NT2/D1 (cell line): ENCODE results near the gene PSMG2.

ENCODE experiments used
- DNase-seq: peaks from one replicate; pipeline ENCODE4 v3.0.0-alpha.2; 2011; ENCODE audit warnings: low read depth, low spot score
- H3K27me3 ChIP-seq: 2 replicates; pipeline ENCODE4 v1.6.0; 2011; ENCODE audit warnings: mild to moderate bottlenecking; ENCODE audit not compliant: insufficient read length, insufficient read depth
- H3K36me3 ChIP-seq: 2 replicates; pipeline ENCODE4 v1.6.1; 2011; ENCODE audit warnings: mild to moderate bottlenecking, low read length, mixed read lengths; ENCODE audit not compliant: insufficient read depth, insufficient read length
- H3K4me1 ChIP-seq: 2 replicates; pipeline ENCODE4 v1.5.1; 2011; ENCODE audit not compliant: insufficient read depth, insufficient read length
- H3K4me3 ChIP-seq: 2 replicates; pipeline ENCODE4 v1.5.1; 2011; ENCODE audit warnings: low read depth; ENCODE audit not compliant: insufficient read length
- H3K9ac ChIP-seq: 2 replicates; pipeline ENCODE4 v1.6.0; 2011; ENCODE audit warnings: low read depth; ENCODE audit not compliant: insufficient read length
- H3K9me3 ChIP-seq: 2 replicates; pipeline ENCODE4 v1.5.1; 2011; ENCODE audit warnings: mild to moderate bottlenecking, low read length; ENCODE audit not compliant: insufficient read depth
- SUZ12 ChIP-seq: IDR thresholded peaks from 2 replicates; pipeline ENCODE4 v1.6.1; 2011; ENCODE audit not compliant: insufficient read length, insufficient read depth; ENCODE audit errors: extremely low read depth
- YY1 ChIP-seq: IDR thresholded peaks from 2 replicates; pipeline ENCODE4 v1.6.1; 2011; ENCODE audit not compliant: insufficient read length, insufficient read depth
- ZNF274 ChIP-seq: IDR thresholded peaks from 2 replicates; pipeline ENCODE4 v1.6.1; 2011; ENCODE audit warnings: mild to moderate bottlenecking, low read depth, low read length

PSMG2 gene

DNA sequence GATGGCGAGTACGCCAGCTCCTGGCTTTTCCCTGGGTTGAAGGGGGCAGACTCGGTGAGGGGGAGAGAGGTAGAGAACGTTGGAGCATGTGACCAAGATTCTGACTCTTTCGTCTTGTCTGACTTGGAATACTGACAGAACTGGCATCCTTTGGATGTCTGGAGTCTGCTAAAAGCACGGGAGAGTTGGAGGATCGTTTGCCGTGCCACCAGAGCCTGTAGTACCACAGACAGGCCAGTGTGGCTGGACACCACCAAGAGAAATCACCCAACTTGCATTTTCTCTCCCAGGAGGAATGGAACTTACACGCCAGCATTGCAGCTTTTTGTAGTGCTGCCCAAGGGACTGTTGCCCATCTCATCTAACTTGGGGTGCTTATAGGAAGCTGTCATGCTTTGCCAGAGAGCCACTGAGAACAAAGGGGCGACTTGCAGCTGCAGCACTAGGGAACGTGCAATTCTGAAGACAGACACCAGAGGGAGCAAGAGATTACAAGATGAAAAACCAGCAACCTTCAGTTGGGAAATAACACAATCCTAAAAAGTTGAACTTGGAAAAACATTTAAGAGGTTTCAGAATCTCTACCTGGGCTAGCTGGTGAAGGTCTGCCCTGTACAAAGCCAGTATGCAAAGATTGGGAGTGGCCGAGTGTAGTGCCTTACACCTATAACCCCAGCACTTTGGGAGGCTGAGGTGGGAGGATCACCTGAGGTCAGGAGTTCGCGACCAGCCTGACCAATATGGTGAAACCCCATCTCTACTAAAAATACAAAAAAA is 24.1 kb downstream of the PSMG2 start:
- peaks cover 40% of the 10 kb centered on the region for H3K36me3 ChIP-seq
- no peaks in the 10 kb centered on the region for H3K4me1 ChIP-seq
- H3K4me3 ChIP-seq, result no peak overlapping the region
- H3K9me3 ChIP-seq, result peaks cover 26% of the 10 kb centered on the region
- no peak overlapping the region for H3K9ac ChIP-seq
- peak; percentile 65 for DNase-seq
- TF ChIP-seq YY1, result no peak
- no peak for TF ChIP-seq ZNF274
- TF ChIP-seq SUZ12, result no peak
- H3K27me3 ChIP-seq, result no peaks in the 10 kb centered on the region

DNA sequence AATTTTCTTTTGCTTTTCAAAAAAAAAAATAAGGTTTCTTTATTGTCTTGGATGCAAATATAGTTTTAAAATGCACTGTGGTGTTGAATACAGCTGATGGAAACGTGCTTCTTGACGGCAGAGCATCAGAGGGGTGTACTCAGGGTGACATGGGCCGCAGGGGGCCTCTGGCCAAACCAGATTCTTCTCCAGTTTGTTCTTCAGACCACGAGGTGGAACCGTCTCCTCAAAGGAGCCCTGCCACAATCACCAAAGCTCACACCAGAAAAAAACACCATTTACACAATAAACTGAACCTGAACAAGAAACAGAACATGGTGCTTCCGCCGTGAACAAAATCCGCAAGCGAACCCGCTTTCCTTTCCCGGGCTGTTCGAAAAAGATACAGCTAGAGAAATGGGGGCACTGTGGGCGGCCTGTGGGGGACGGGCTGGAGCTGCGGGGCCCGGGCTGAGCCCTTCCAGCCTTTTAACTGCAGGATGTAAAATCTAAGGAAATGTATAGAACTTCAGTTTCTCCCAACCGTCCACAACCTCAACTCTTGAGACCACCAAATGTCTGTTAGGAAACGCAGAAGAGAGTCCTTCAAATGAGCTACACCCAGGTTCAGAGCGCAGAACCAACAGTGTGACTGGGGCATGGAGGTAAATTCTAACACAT is 34.5 kb downstream of the PSMG2 start:
- DNase-seq, result no peak
- Histone ChIP-seq H3K27me3 (no peaks in the 10 kb centered on the region), H3K36me3 (no peaks in the 10 kb centered on the region), H3K4me1 (no peaks in the 10 kb centered on the region), H3K4me3 (no peak overlapping the region), H3K9me3 (no peaks in the 10 kb centered on the region), H3K9ac (no peak overlapping the region)
- TF ChIP-seq YY1, result no peak

DNA sequence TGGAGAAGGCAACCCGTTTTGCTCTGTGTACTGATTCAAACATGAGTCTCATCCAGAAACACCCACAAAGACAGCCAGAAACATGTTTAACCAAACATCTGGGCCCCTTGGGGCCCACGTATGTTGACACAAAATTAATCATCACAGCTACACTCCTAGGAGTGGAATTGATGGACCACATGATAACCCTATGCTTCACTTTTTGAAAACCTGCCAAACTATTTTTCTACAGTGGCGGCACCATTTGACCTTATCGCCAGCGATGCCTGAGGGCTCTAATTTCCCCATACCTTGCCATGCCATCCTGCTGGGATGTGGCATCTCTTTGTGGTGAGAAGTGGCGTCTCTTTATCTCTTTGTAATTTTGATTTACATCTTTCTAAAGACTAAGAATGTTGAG is 38.5 kb downstream of the PSMG2 start:
- Histone ChIP-seq H3K4me1 (no peaks in the 10 kb centered on the region), H3K36me3 (no peaks in the 10 kb centered on the region), H3K9me3 (no peaks in the 10 kb centered on the region), H3K27me3 (no peaks in the 10 kb centered on the region), H3K4me3 (no peak overlapping the region), H3K9ac (no peak overlapping the region)
- TF ChIP-seq ZNF274 (no peak), YY1 (no peak), SUZ12 (no peak)
- no peak for DNase-seq

DNA sequence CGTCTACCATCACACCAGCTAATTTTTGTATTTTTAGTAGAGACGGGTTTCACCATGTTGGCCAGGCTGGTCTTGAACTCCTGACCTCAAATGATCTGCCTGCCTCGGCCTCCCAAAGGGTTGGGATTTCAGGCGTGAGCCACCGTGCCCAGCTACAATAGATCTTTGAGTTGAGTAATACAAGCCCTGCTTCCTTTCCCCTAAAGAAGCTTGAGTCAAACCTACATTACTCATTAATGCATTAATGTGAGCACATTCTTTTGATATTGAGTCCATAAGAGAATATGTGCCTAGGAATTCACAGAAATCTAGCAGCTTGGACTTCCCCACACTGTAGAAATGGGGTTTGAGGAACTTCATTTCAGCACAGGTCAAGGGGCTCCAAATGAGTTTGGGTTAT is 39.6 kb downstream of the PSMG2 start:
- no peak for TF ChIP-seq YY1
- TF ChIP-seq SUZ12, result no peak
- TF ChIP-seq ZNF274, result no peak
- DNase-seq, result no peak
- no peaks in the 10 kb centered on the region for H3K9me3 ChIP-seq
- H3K9ac ChIP-seq, result no peak overlapping the region
- H3K27me3 ChIP-seq, result no peaks in the 10 kb centered on the region
- no peaks in the 10 kb centered on the region for H3K4me1 ChIP-seq
- H3K4me3 ChIP-seq, result no peak overlapping the region
- H3K36me3 ChIP-seq, result no peaks in the 10 kb centered on the region

DNA sequence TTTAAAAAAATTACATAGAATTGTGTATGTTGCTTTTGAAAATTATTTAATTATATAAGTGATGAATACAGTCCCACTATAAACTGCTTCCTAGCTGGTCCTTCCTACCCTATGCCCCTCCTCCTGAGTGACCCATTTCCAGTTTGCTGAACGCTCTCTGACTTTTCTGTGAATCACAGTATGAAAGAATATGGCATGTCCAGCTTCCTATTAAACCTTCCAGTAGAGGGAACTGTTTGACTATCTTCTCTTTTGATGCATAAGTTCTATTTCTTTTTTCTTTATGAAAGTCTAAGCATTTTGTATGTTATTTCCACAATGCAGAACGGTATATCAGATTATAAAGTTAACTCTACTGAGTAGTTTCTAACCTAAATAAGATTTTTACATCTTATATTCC is 41.3 kb downstream of the PSMG2 start:
- no peaks in the 10 kb centered on the region for H3K36me3 ChIP-seq
- H3K4me3 ChIP-seq, result no peak overlapping the region
- no peak for DNase-seq
- H3K4me1 ChIP-seq, result no peaks in the 10 kb centered on the region
- no peaks in the 10 kb centered on the region for H3K9me3 ChIP-seq
- no peak overlapping the region for H3K9ac ChIP-seq
- no peak for TF ChIP-seq YY1
- no peak for TF ChIP-seq ZNF274
- TF ChIP-seq SUZ12, result no peak
- no peaks in the 10 kb centered on the region for H3K27me3 ChIP-seq

DNA sequence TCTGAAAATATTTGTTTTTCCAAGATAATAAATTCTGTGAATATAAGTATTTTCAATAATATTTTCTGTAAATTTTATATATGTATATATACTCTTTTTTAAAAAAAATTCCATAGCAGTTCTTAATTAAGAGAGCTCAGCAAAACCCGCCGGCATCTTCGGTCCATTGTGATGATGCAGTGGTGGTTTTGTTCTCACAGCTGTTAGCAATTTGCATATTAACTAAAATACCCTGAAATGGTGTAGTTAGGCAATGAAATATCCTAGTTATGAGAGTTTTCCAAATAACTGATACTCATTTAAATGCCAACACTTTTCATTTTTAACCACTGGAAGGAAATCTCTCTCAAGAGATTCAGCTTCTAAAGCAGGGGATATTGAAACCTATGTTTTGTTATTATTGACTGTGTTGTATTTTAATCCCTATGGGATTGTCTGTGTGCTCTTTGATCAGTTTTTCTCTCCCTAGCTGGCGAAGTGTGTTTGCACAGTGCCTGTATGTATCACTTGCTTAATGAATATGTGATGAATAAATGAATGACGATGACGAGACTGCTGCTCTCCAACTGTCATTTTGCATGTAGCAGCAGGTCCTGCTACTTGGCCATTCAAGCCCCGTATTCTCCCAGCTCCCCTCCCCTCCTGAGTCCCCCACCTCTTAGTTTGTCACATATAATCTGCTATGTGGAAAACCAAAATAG is 42.4 kb downstream of the PSMG2 start:
- no peak for TF ChIP-seq SUZ12
- TF ChIP-seq YY1, result no peak
- TF ChIP-seq ZNF274, result no peak
- no peaks in the 10 kb centered on the region for H3K4me1 ChIP-seq
- DNase-seq, result no peak
- no peaks in the 10 kb centered on the region for H3K9me3 ChIP-seq
- no peaks in the 10 kb centered on the region for H3K27me3 ChIP-seq
- no peaks in the 10 kb centered on the region for H3K36me3 ChIP-seq
- no peak overlapping the region for H3K4me3 ChIP-seq
- H3K9ac ChIP-seq, result no peak overlapping the region

DNA sequence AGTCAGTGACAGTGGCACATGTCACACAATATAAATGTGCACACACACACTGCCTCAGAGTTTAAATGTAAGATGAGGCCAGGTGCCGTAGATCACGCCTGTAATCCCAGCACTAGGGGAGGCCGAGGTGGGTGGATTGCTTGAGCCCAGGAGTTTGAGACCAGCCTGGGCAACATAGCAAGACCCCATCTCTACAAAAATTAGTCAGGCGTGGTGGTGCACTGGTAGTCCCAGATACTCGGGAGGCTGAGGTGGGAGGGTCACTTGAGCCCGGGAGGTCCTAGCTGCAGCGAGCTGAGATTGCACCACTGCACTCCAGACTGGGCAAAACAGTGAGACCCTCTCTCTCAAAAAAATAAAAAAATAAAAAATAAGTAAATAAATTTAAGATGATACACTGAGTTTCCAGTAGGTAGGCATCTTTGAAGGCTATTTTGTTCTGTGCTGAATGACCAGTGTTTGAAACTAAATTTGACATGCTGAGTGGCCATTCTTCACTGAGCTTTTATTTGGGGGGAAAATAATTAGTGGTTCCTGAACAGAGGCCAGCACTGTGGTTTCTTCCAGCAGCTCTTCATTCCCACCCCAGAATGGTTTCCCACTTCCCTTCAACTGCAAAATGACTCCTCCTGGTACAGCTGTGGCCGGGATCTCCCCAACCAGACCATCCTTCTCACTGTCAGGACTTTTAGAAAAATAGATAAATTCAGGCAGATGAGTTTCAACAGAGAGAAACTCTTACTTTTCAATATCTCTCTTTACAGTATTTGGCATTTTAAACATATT is 44.9 kb downstream of the PSMG2 start:
- H3K36me3 ChIP-seq, result no peaks in the 10 kb centered on the region
- no peak for TF ChIP-seq YY1
- no peak for TF ChIP-seq ZNF274
- no peak for TF ChIP-seq SUZ12
- H3K4me1 ChIP-seq, result no peaks in the 10 kb centered on the region
- no peak for DNase-seq
- H3K9ac ChIP-seq, result no peak overlapping the region
- H3K27me3 ChIP-seq, result no peaks in the 10 kb centered on the region
- H3K4me3 ChIP-seq, result no peak overlapping the region
- no peaks in the 10 kb centered on the region for H3K9me3 ChIP-seq
